B cell (primary cell): Measurements from ENCODE around the gene SHISAL2A. TPM values are rescaled to one million over a fixed set of nuclear protein-coding genes. Genes with fewer than 3 reads are reported as not detected.
A peak's percentile ranks its signal among the peaks of the same experiment; 100 is the strongest.

Experiments
- ATAC-seq: fragments of 200-7000 bp; cut with Tn5 transposase; one replicate; pipeline ENCODE4 v1.10.0; 2021; ENCODE audit warnings: low read depth, mild to moderate bottlenecking, moderate number of reproducible peaks, moderate library complexity
- CTCF ChIA-PET: fragments of 350-600 bp; sonication (Branson Sonifier 250); formaldehyde crosslinking; loops from one replicate; lab custom pipeline; 2021; ENCODE audit warnings: antibody characterized with exemption, inconsistent platforms; lab: Charles Lee
- POLR2A ChIA-PET: fragments of 350-600 bp; sonication (Branson Sonifier 250); formaldehyde crosslinking; loops from one replicate; lab custom pipeline; 2021; ENCODE audit warnings: antibody characterized with exemption; lab: Charles Lee
- DNase-seq: peaks from one replicate; pipeline ENCODE4 v3.0.0; 2013
- H2AFZ ChIP-seq: 2 replicates; pipeline ENCODE4 v1.6.1; 2012; ENCODE audit warnings: mild to moderate bottlenecking, low read depth, low read length; ENCODE audit not compliant: insufficient read depth, poor library complexity, severe bottlenecking
- H3K27ac ChIP-seq, 2 donors: 1 replicate in 1 of 2; 2 replicates in 1 of 2; pipeline ENCODE4 v1.5.1; 2012 to 2013; ENCODE audit warnings: low read length in 2 of 2, mild to moderate bottlenecking in 2 of 2, moderate library complexity in 1 of 2
- H3K27me3 ChIP-seq, 4 experiments: fragments of 200-600 bp in 1 of 4; sonication (generic) in 1 of 4; replicated peaks in 1 of 4; 1 replicate in 2 of 4; 2 replicates in 2 of 4; pipeline versions ENCODE4 v1.6.1 to v1.7.0; 2013 to 2016; ENCODE audit warnings: low read length in 3 of 4, mild to moderate bottlenecking in 2 of 4, mixed read lengths in 1 of 4, moderate library complexity in 1 of 4; ENCODE audit not compliant: insufficient read depth in 4 of 4, control insufficient read depth in 3 of 4; ENCODE audit errors: control extremely low read depth in 1 of 4
- H3K36me3 ChIP-seq, 2 experiments: replicated peaks in 1 of 2; 1 replicate in 1 of 2; 2 replicates in 1 of 2; pipeline versions ENCODE4 v1.6.1 to v1.7.1; 2013; ENCODE audit warnings: low read length in 1 of 2; ENCODE audit not compliant: insufficient read depth in 2 of 2, control insufficient read depth in 1 of 2; ENCODE audit errors: control extremely low read depth in 1 of 2, extremely low read depth in 1 of 2
- H3K4me1 ChIP-seq, 2 donors: fragments of 200-600 bp in 1 of 2; sonication (generic) in 1 of 2; 1 replicate in 1 of 2; 2 replicates in 1 of 2; pipeline versions ENCODE4 v1.5.1 to v1.6.1; 2013 to 2017; ENCODE audit warnings: low read length in 2 of 2; ENCODE audit not compliant: control insufficient read depth in 2 of 2, insufficient read depth in 2 of 2
- H3K4me2 ChIP-seq: replicated peaks from 2 replicates; pipeline ENCODE3; 2012; ENCODE audit warnings: mild to moderate bottlenecking, low read depth, low read length; ENCODE audit not compliant: poor library complexity, severe bottlenecking
- H3K4me3 ChIP-seq, 5 experiments: fragments of 200-600 bp in 1 of 5; sonication (generic) in 1 of 5; 1 replicate in 3 of 5; 2 replicates in 2 of 5; pipeline versions ENCODE4 v1.5.1 to v1.7.0; 2011 to 2016; ENCODE audit warnings: low read length in 4 of 5, mild to moderate bottlenecking in 4 of 5, low read depth in 2 of 5, control low read depth in 1 of 5, moderate library complexity in 1 of 5; ENCODE audit not compliant: insufficient read depth in 1 of 5; ENCODE audit errors: control extremely low read depth in 1 of 5, extremely low read depth in 1 of 5
- H3K79me2 ChIP-seq: fragments of 200-600 bp; sonication (generic); one replicate; pipeline ENCODE4 v1.6.0; 2016; ENCODE audit warnings: low read length; ENCODE audit not compliant: control insufficient read depth, insufficient read depth
- H3K9ac ChIP-seq: fragments of 200-600 bp; sonication (generic); 2 replicates; pipeline ENCODE4 v1.6.1; 2017; ENCODE audit warnings: mild to moderate bottlenecking, low read length, moderate library complexity
- H3K9me3 ChIP-seq, 3 donors: one replicate each; pipeline versions ENCODE4 v1.6.1 to v1.7.1; 2013; ENCODE audit warnings: low read length in 2 of 3; ENCODE audit not compliant: control insufficient read depth in 2 of 3, insufficient read depth in 1 of 3; ENCODE audit errors: control extremely low read depth in 1 of 3
- H4K20me1 ChIP-seq: 2 replicates; pipeline ENCODE4 v1.6.0; 2012; ENCODE audit warnings: mild to moderate bottlenecking, low read length; ENCODE audit not compliant: insufficient read depth, control insufficient read depth, poor library complexity, severe bottlenecking
- H3K27ac Mint-ChIP-seq: one replicate; pipeline ENCODE4 v1.8.0; 2021; ENCODE audit warnings: mixed read lengths
- H3K27me3 Mint-ChIP-seq: one replicate; pipeline ENCODE4 v1.8.0; 2021; ENCODE audit warnings: mixed read lengths
- H3K4me1 Mint-ChIP-seq: one replicate; pipeline ENCODE4 v1.8.0; 2021; ENCODE audit warnings: mixed read lengths
- H3K4me3 Mint-ChIP-seq: one replicate; pipeline ENCODE4 v1.8.0; 2021; ENCODE audit warnings: mixed read lengths
- H3K9me3 Mint-ChIP-seq: one replicate; pipeline ENCODE4 v1.8.0; 2022; ENCODE audit warnings: mixed read lengths; ENCODE audit not compliant: insufficient read depth
- CTCF ChIP-seq: fragments of 200-600 bp; IDR thresholded peaks from one replicate; pipeline ENCODE4 v1.8.0; 2022; ENCODE audit warnings: antibody characterized with exemption, mild to moderate bottlenecking
- EZH2 ChIP-seq: IDR thresholded peaks from 2 replicates; pipeline ENCODE4 v1.6.1; 2012; ENCODE audit warnings: borderline replicate concordance, low read depth, mild to moderate bottlenecking, moderate library complexity, low read length; ENCODE audit not compliant: insufficient read depth, poor library complexity, severe bottlenecking
- WGBS: methylation state at CpG from one replicate; pipeline ENCODE4 v1.1.5; 2013; ENCODE audit warnings: missing lambda C conversion rate; ENCODE audit not compliant: insufficient coverage; 5-methylcytosine and 5-hydroxymethylcytosine counted together
- intact Hi-C: fragments of 100-400 bp; cut with micrococcal nuclease; formaldehyde crosslinking; loops from one replicate; pipeline ENCODE4 v1.10.0; 2022
- polyA plus RNA-seq: library from polyadenylated mRNA; depleted of rRNA; stranded (reverse); fragments of >200 nt; gene quantifications from 2 replicates; pipeline ENCODE4 v1.2.3, GENCODE V29; 2012
- total RNA-seq, 2 donors: library from RNA; stranded (reverse); fragments of 120-200 nt in 1 of 2; gene quantifications; 1 replicate in 1 of 2; 2 replicates in 1 of 2; pipeline versions ENCODE4 v1.2.3 to v1.2.4, GENCODE V29; 2013 to 2022

SHISAL2A gene
- total and polyA plus RNA-seq, 2 donors (not counting 1 experiment from before 2014, with no cell fraction given) = 63.3 to 91.0 TPM

- no peak overlapping the region for H3K4me3 Mint-ChIP-seq
- DNase-seq = no peak
- POLR2A ChIA-PET = interaction anchor here (0.9 kb wide), 1 partner anchor 8 kb away, joined by 3 read pairs; no protein-coding TSS in a partner anchor
- no peak overlapping the region for H2AFZ ChIP-seq
- peaks cover 11 to 16% of the 10 kb centered on the region in 2 donors for H3K4me1 ChIP-seq
- H3K9me3 ChIP-seq = peaks cover 0 to 14% (median 0%) of the 10 kb centered on the region in 3 donors
- no peak overlapping the region for H3K4me2 ChIP-seq
- H3K79me2 ChIP-seq = peaks cover 89% of the 10 kb centered on the region
- TF ChIP-seq CTCF (no peak), EZH2 (no peak)
- ATAC-seq = no peak
- H3K27ac ChIP-seq = no peak overlapping the region
- no peaks in the 10 kb centered on the region for H3K27me3 Mint-ChIP-seq
- H3K27ac Mint-ChIP-seq = no peak overlapping the region
- no peaks in the 10 kb centered on the region for H4K20me1 ChIP-seq
- CTCF ChIA-PET = no interaction called here
- peaks cover 0 to 10% of the 10 kb centered on the region in 2 experiments for H3K36me3 ChIP-seq
- intact Hi-C loops = no loop called here
- peaks cover 35% of the 10 kb centered on the region for H3K4me1 Mint-ChIP-seq
- H3K9me3 Mint-ChIP-seq = no peaks in the 10 kb centered on the region
- WGBS = no CpG with 5 or more reads among the region's 3 CpGs
- no peak overlapping the region for H3K9ac ChIP-seq
- no peaks in the 10 kb centered on the region for H3K27me3 ChIP-seq
- H3K4me3 ChIP-seq = no peak overlapping the region
Measured at GRCh38 chr1:52623812-52624211, 9.2 kb upstream of the SHISAL2A start.

GRCh38 chr1:52627028-52627427 lies 5.9 kb upstream of the SHISAL2A start:
- no peak for ATAC-seq
- CTCF ChIA-PET = interaction anchor here (2.0 kb wide), 1 partner anchor 9 kb away, joined by 4 read pairs; no protein-coding TSS in a partner anchor
- peaks cover 0 to 1% of the 10 kb centered on the region in 2 experiments for H3K36me3 ChIP-seq
- H3K27me3 ChIP-seq = no peaks in the 10 kb centered on the region
- intact Hi-C loops = no loop called here
- 100% methylated on average over 1 of the region's 2 CpGs for WGBS
- POLR2A ChIA-PET = interaction anchor here (0.7 kb wide), 1 partner anchor 74 kb away, joined by 10 read pairs; no protein-coding TSS in a partner anchor
- no peak for TF ChIP-seq CTCF
- TF ChIP-seq EZH2 = no peak
- H3K9ac ChIP-seq = no peak overlapping the region
- H3K4me3 ChIP-seq = no peak overlapping the region
- no peaks in the 10 kb centered on the region for H3K27me3 Mint-ChIP-seq
- H3K4me1 Mint-ChIP-seq = peaks cover 51% of the 10 kb centered on the region
- H3K9me3 Mint-ChIP-seq = no peaks in the 10 kb centered on the region
- H2AFZ ChIP-seq = no peak overlapping the region
- H3K27ac Mint-ChIP-seq = no peak overlapping the region
- H3K4me2 ChIP-seq = peak overlapping the region; percentile 24
- H3K27ac ChIP-seq = no peak overlapping the region
- peaks cover 40 to 47% of the 10 kb centered on the region in 2 donors for H3K4me1 ChIP-seq
- no peak for DNase-seq
- no peaks in the 10 kb centered on the region for H4K20me1 ChIP-seq
- peaks cover 93% of the 10 kb centered on the region for H3K79me2 ChIP-seq
- peaks cover 0 to 5% (median 0%) of the 10 kb centered on the region in 3 donors for H3K9me3 ChIP-seq
- no peak overlapping the region for H3K4me3 Mint-ChIP-seq
